ENCODE data around the gene LRR1.
"Not testable (repeated sequence)": the region's sequence is repeated elsewhere in the genome, so short reads cannot be mapped to it uniquely, and the experiment has no call there.

Gene LRR1

GRCh38 chr14:49634547-49635334 is 36.0 kb downstream of the LRR1 start, which contains the start of gene DNAAF2:
Gene DNAAF2, minus strand, starts transcription at chr14:49635244. Its CDS starts 95 bp downstream, at chr14:49635149.
- peak; percentile 63 for DNase-seq

DNA sequence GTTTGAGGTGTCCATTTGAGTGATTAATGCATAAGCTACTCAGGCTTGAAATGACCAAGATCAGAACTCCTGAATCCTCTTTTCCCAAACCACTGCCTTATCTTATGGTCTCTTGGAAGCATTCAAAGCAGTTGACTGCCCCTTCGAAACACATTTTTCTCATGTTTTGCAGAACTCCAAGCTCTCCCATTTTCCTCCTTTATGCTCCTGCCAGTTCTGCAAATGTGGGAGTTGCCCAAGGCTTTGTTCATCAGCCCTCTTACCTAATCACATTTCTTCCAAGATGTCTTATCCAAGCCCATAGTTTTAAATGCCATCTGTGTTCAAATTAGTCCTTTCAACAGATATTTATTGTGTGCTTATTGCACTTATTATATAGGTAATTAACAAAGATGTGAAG is 38.1 kb downstream of the LRR1 start:
- DNase-seq: no peak

DNA sequence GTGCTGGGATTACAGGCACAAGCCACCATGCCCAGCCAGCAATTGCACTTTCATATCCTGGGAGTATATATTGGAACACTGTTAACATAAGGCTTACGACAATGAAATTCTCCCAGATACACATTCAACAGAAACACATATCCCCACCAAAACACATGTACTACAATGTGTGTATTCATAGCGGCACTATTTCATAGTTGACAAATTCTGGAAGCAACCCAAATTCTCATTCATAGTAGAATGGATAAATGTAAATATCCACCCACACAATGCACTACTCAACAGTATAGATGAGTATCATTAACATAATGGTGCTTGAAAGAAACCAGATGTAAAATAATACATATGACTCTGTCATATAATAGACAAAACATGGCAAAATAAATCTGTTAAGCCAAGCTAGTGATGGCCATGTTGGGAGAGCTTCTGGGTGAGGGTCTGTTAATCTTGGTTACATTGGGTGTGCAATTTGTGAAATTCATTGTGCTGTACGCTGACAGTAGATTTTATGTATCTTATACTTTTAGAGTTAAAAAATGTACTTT is 38.9 kb downstream of the LRR1 start:
- no peak for DNase-seq

GRCh38 chr14:49640540-49641417 is 42.0 kb downstream of the LRR1 start:
- no peak for DNase-seq

DNA sequence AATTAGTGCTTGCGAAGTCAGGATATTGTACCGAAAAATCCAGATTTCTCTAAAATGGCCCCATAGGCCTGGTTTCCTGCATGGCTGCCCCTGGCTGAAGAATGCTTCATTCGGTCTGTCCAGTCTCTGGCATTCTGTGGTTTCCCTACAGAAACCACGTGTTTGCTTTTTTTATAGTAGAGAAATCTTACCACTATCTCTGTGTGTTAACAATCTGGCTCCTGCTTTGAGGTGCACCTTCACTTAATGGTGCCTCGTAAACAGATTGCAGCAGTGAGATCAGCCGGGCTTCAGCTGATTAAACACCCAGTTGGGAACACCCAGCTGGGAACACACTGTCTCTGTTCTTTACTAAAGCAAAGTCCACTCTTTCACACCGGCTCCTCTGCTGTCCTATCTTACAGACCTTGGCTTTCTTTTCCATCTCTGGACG is 43.0 kb downstream of the LRR1 start:
- no peak for DNase-seq

GRCh38 chr14:49642163-49642562 is 43.4 kb downstream of the LRR1 start:
- DNase-seq: no peak

GRCh38 chr14:49653508-49653907 is 54.8 kb downstream of the LRR1 start:
- DNase-seq: no peak

DNA sequence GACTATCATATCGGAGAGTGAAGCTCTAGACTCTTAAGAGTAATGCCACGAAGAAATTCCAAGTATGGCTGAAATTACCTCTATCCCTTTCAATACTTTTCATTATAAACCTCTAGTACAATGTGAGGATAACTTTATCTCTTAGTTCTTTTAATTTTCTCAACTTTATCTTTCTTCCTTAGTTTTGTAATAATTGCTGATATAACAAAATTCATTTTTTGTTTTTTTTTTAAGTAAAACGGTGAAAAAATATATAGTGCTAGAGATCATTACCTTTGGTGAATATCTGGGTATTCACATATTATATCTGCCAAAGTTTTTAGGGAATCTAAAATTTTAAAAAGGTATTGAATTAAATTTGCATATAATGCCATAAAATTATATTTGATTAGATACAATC is 55.8 kb downstream of the LRR1 start:
- no peak for DNase-seq

DNA sequence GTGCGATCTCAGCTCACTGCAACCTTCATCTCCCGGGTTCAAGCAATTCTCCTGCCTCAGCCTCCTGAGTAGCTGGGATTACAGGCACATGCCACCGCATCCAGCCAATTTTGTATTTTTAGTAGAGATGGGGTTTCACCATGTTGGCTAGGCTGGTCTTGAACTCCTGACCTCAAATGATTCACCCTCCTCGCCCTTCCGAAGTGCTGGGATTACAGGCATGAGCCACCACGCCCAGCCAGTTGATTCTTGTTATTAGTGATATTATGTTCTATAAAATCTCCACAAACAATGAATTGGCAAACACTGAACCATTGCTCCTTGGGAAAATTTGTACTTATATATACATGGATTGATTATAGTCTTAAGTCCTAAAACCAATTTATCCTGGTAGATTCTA is 58.8 kb downstream of the LRR1 start:
- DNase-seq: not testable (repeated sequence)

GRCh38 chr14:49659526-49660455 is 61.1 kb downstream of the LRR1 start:
- DNase-seq: no peak
